ENCODE measurements around the gene SLC2A13.

DNA sequence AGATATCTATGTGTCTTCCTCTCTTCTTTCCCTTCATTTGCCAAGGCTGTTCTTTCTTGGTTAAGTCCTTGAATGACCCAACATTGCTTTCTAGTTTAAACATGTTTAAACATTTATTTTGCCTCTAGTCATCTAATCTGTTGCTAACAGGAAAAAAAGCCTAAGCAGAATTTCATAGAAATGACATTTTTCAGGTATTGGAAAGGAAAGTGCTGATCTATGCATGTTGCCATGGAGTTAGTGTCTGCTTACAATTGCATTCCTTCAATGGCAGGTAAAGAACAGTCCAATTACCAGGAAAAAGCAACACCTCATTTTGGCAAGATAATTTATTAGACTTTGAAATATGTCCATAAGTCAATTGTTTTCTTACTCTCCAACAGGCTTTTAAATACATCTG is 21.5 kb upstream of the SLC2A13 start:
- no peak for TF ChIP-seq EZH2phosphoT487 (conservative IDR thresholded peaks at IDR 0.05; ENCODE audit: low read length)
- TF ChIP-seq CTCF (IDR thresholded peaks at IDR 0.05; ENCODE audit: insufficient read depth, low read length, poor library complexity, severe bottlenecking): no peak
